ENCODE measurements around the gene C9orf85.

- no peak for TF ChIP-seq RCOR1 (conservative IDR thresholded peaks at IDR 0.05; ENCODE audit: low read depth, low read length)
- TF ChIP-seq TAF1 (IDR thresholded peaks at IDR 0.05; ENCODE audit: borderline replicate concordance, low read depth, low read length), result no peak
- no peak for TF ChIP-seq CTCF (IDR thresholded peaks at IDR 0.05 in 2 of 3, conservative IDR thresholded peaks at IDR 0.05 in 1 of 3; ENCODE audit: control insufficient read depth in 2 of 3, extremely low read depth in 1 of 3, insufficient read depth in 1 of 3, low read depth in 3 of 3, low read length in 3 of 3)
- TF ChIP-seq HCFC1 (IDR thresholded peaks at IDR 0.05; ENCODE audit: low read length), result no peak
- TF ChIP-seq BCL11A (IDR thresholded peaks at IDR 0.05; ENCODE audit: low read depth, low read length), result no peak
- TF ChIP-seq E4F1 (IDR thresholded peaks at IDR 0.05; ENCODE audit: borderline replicate concordance, partially characterized antibody), result no peak
- no peak for TF ChIP-seq GABPA (IDR thresholded peaks at IDR 0.05; ENCODE audit: low read depth)
- no peak for TF ChIP-seq YY1 (IDR thresholded peaks at IDR 0.05; ENCODE audit: low read depth, low read length)
- TF ChIP-seq TCF3 (IDR thresholded peaks at IDR 0.05; ENCODE audit: borderline replicate concordance, insufficient read depth, low read depth, low read length), result no peak
- TF ChIP-seq MTA2 (IDR thresholded peaks at IDR 0.05; ENCODE audit: low read depth), result no peak
- TF ChIP-seq RAD51 (IDR thresholded peaks at IDR 0.05), result no peak
- TF ChIP-seq POLR2A (IDR thresholded peaks at IDR 0.05; ENCODE audit: low read depth, low read length), result no peak
Measured at GRCh38 chr9:71968541-71969090, 57.2 kb downstream of the C9orf85 start.
